SK-N-SH treated with all-trans-retinoic acid at 6 μM for 48 hours (cell line): ENCODE results near the gene DCLK2.
A peak's percentile ranks its signal among the peaks of the same experiment; 100 is the strongest.

Experiments
- ATAC-seq: fragments of 200-7000 bp; cut with Tn5 transposase; 3 replicates; pipeline ENCODE4 v1.9.1; 2020; ENCODE audit warnings: mild to moderate bottlenecking, moderate library complexity
- ARNTL ChIP-seq: fragments of 450-650 bp; formaldehyde crosslinking; IDR thresholded peaks from 2 replicates; pipeline ENCODE4 v1.5.0; 2020; ENCODE audit warnings: low read depth, mild to moderate bottlenecking, moderate library complexity, borderline replicate concordance
- BACH2 ChIP-seq: fragments of 250-450 bp; sonication (Bioruptor Pico); IDR thresholded peaks from 2 replicates; pipeline ENCODE4 v1.9.0; 2021; ENCODE audit warnings: mild to moderate bottlenecking, borderline replicate concordance
- CSDC2 ChIP-seq: fragments of 250-450 bp; sonication (Bioruptor Pico); IDR thresholded peaks from 2 replicates; pipeline ENCODE4 v1.5.0; 2020; ENCODE audit warnings: mild to moderate bottlenecking, moderate library complexity
- GLIS3 ChIP-seq: fragments of 250-450 bp; sonication (Bioruptor Pico); IDR thresholded peaks from 2 replicates; pipeline ENCODE4 v1.5.0; 2020; ENCODE audit warnings: mild to moderate bottlenecking, moderate library complexity
- OSR1 ChIP-seq: fragments of 250-450 bp; sonication (Bioruptor Pico); IDR thresholded peaks from 2 replicates; pipeline ENCODE4 v1.8.0; 2022; ENCODE audit warnings: moderate library complexity, mild to moderate bottlenecking, inconsistent platforms
- SNAI2 ChIP-seq: fragments of 250-450 bp; sonication (Bioruptor Pico); IDR thresholded peaks from 2 replicates; pipeline ENCODE4 v1.5.0; 2020; ENCODE audit warnings: mild to moderate bottlenecking, moderate library complexity
- TOX ChIP-seq: fragments of 250-450 bp; sonication (Bioruptor Pico); IDR thresholded peaks from 2 replicates; pipeline ENCODE4 v1.8.0; 2021; ENCODE audit warnings: mild to moderate bottlenecking, moderate library complexity, borderline replicate concordance
- ZFP3 ChIP-seq: fragments of 250-450 bp; sonication (Bioruptor Pico); IDR thresholded peaks from 2 replicates; pipeline ENCODE4 v1.5.0; 2020; ENCODE audit warnings: mild to moderate bottlenecking, moderate library complexity
- ZFP30 ChIP-seq: fragments of 450-650 bp; formaldehyde crosslinking; IDR thresholded peaks from 2 replicates; pipeline ENCODE4 v1.5.0; 2022; ENCODE audit warnings: mild to moderate bottlenecking, moderate library complexity
- ZNF565 ChIP-seq: fragments of 450-650 bp; formaldehyde crosslinking; conservative IDR thresholded peaks from 2 replicates; pipeline ENCODE4 v1.5.0; 2020; ENCODE audit warnings: low read depth, mild to moderate bottlenecking, moderate library complexity
- ZNF70 ChIP-seq: fragments of 450-650 bp; formaldehyde crosslinking; IDR thresholded peaks from 2 replicates; pipeline ENCODE4 v1.5.0; 2020; ENCODE audit warnings: mild to moderate bottlenecking, moderate library complexity
- TF ChIP-seq, protein P1 (sequence below): fragments of 250-450 bp; sonication (Bioruptor Pico); IDR thresholded peaks from 2 replicates; pipeline ENCODE4 v1.5.0; 2020; ENCODE audit warnings: mild to moderate bottlenecking, moderate library complexity
- TF ChIP-seq, protein P2 (sequence below): fragments of 250-450 bp; sonication (Bioruptor Pico); IDR thresholded peaks from 2 replicates; pipeline ENCODE4 v1.5.1; 2021; ENCODE audit warnings: mild to moderate bottlenecking, moderate library complexity
- TF ChIP-seq, protein P3 (sequence below): fragments of 250-450 bp; sonication (Bioruptor Pico); IDR thresholded peaks from 2 replicates; pipeline ENCODE4 v1.8.0; 2021; ENCODE audit warnings: low read depth, mild to moderate bottlenecking, moderate library complexity, borderline replicate concordance
- TF ChIP-seq, protein P4 (sequence below): fragments of 250-450 bp; sonication (Bioruptor Pico); IDR thresholded peaks from 2 replicates; pipeline ENCODE4 v1.5.1; 2020; ENCODE audit warnings: low read depth, mild to moderate bottlenecking, moderate library complexity

DCLK2 gene

DNA sequence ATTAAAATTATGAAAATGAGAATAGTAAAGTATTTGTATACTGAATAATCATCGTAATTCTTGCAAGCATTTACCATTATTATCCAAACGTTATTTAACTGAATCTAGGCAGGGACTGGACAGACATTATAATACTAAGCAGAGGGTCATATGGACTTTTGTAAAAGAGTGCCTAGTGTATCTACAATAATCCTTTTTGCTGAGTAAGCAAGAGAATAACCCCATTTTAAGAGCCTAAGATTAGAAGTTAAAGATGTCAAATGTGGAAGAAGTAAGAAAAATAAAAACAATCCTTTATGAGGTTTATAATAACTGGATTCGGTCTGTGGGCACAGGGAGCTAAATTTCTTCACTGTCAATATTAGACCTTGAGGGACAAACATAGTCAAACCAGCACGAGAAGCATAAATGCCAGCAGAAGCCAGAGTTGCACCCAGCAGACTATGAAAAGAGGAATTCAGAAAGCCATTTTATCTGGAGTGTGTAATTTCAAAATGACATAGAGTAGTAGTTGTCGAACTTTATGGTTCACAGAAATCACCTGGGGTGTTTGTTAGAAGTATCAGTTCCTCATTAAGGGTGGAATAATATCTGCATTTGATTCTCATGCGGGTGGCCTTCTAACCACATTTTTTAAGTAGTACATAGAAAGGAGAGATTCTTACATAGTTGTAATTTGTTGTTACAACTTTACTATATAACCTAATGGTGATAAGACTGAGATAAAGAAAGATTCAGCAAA, 39.7 kb upstream of the DCLK2 start (continued):
- TF ChIP-seq, protein P1, sequence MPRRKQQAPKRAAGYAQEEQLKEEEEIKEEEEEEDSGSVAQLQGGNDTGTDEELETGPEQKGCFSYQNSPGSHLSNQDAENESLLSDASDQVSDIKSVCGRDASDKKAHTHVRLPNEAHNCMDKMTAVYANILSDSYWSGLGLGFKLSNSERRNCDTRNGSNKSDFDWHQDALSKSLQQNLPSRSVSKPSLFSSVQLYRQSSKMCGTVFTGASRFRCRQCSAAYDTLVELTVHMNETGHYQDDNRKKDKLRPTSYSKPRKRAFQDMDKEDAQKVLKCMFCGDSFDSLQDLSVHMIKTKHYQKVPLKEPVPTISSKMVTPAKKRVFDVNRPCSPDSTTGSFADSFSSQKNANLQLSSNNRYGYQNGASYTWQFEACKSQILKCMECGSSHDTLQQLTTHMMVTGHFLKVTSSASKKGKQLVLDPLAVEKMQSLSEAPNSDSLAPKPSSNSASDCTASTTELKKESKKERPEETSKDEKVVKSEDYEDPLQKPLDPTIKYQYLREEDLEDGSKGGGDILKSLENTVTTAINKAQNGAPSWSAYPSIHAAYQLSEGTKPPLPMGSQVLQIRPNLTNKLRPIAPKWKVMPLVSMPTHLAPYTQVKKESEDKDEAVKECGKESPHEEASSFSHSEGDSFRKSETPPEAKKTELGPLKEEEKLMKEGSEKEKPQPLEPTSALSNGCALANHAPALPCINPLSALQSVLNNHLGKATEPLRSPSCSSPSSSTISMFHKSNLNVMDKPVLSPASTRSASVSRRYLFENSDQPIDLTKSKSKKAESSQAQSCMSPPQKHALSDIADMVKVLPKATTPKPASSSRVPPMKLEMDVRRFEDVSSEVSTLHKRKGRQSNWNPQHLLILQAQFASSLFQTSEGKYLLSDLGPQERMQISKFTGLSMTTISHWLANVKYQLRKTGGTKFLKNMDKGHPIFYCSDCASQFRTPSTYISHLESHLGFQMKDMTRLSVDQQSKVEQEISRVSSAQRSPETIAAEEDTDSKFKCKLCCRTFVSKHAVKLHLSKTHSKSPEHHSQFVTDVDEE (CRISPR knock-in tag): no peak

DNA sequence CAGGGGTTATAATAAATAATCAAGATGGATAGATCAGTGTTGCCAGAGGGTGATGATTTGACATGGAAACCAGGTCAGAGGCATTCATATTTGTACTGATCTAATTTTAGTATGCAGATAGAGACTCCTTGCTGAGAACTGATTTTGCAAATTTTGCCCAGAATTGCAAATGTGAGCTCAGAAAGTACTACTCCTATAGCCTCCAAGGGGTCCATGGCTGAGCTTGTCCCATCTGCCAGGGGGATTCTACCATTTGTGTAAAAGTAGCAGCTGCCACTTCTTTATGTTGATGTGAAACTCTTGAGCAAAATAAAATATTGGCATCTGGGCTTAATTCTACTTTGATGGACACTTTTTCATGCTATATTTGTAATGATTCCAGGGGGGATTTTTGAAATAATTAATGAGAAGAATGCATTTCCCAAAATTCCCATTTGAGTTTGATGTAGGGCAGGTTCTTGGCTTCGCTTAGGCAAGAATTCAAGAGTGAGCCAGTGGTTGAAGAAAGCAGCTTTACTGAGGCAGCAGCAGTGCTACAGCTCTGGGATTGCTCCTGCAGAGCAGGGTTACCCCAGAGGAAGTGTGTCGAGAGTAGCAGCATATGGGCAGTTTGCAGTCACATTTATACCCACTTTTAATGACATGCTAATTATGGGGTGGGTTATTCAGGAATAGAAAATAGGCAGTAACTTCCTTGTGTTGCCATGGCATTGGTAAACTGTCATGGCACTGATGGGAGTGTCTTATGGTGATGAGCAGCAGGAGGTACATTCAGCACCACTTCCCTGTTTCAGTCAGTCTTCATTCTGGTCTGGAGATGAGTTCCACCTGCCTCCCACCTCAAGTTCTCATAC, 38.7 kb upstream of the DCLK2 start:
- ATAC-seq: no peak

DNA sequence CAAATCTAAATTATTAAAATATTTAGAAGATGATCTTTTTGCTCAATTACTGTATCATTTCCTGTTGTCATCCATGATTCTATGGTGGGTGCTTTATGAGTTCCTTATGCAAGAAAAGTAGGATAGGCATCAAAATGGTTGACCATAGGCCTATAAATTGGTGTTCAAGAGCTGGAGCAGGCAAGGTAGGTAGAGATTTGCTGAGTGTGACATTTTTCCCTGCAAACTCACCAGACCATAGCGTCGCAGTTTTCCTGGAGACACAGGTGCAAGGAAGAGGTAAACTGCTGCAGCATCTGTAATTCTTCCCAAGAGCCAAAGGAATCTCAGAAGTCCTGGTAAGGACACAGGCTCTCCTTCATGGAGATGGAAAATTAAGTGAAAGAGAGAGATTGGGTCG, 33.7 kb upstream of the DCLK2 start:
- TF ChIP-seq, protein P2, sequence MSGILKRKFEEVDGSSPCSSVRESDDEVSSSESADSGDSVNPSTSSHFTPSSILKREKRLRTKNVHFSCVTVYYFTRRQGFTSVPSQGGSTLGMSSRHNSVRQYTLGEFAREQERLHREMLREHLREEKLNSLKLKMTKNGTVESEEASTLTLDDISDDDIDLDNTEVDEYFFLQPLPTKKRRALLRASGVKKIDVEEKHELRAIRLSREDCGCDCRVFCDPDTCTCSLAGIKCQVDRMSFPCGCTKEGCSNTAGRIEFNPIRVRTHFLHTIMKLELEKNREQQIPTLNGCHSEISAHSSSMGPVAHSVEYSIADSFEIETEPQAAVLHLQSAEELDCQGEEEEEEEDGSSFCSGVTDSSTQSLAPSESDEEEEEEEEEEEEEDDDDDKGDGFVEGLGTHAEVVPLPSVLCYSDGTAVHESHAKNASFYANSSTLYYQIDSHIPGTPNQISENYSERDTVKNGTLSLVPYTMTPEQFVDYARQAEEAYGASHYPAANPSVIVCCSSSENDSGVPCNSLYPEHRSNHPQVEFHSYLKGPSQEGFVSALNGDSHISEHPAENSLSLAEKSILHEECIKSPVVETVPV (CRISPR knock-in tag): no peak
- TF ChIP-seq CSDC2 (CRISPR knock-in tag) (no peak), BACH2 (CRISPR knock-in tag) (no peak), TOX (CRISPR knock-in tag) (no peak), ZNF565 (no peak)
- TF ChIP-seq, protein P1 (CRISPR knock-in tag): no peak
- TF ChIP-seq, protein P3, sequence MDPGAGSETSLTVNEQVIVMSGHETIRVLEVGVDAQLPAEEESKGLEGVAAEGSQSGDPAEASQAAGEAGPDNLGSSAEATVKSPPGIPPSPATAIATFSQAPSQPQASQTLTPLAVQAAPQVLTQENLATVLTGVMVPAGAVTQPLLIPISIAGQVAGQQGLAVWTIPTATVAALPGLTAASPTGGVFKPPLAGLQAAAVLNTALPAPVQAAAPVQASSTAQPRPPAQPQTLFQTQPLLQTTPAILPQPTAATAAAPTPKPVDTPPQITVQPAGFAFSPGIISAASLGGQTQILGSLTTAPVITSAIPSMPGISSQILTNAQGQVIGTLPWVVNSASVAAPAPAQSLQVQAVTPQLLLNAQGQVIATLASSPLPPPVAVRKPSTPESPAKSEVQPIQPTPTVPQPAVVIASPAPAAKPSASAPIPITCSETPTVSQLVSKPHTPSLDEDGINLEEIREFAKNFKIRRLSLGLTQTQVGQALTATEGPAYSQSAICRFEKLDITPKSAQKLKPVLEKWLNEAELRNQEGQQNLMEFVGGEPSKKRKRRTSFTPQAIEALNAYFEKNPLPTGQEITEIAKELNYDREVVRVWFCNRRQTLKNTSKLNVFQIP (CRISPR knock-in tag): no peak
- no peak for ATAC-seq

More for the DNA sequence above, 38.7 kb upstream of the DCLK2 start:
- no peak for TF ChIP-seq SNAI2 (CRISPR knock-in tag)
- TF ChIP-seq ARNTL (CRISPR knock-in tag): no peak
- no peak for TF ChIP-seq ZNF70 (CRISPR knock-in tag)
- TF ChIP-seq, protein P2 (CRISPR knock-in tag): no peak
- no peak for TF ChIP-seq ZFP3
- TF ChIP-seq OSR1 (CRISPR knock-in tag): no peak
- no peak for TF ChIP-seq BACH2 (CRISPR knock-in tag)

DNA sequence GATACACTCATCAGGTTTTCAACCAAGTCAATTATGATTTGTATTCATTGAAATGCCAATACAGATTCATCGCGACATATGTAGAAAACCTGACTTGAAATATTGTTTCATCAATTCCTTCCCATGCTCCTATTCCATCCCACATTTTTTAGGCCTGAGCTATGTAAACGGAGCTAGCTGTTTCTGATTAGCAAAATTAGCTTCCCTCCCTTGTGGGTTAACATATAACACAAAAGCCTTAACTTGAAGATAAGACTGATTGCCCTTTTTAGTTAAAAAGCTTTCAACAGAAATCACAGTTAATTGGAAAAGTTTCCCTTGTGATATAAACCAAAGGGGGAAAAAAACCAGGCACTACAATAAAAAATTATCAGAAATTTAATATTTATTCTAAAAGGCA, 32.8 kb upstream of the DCLK2 start:
- ATAC-seq: peak; percentile 56

More for the DNA sequence above, 32.8 kb upstream of the DCLK2 start:
- TF ChIP-seq SNAI2 (CRISPR knock-in tag): no peak
- TF ChIP-seq ZNF565: no peak
- no peak for TF ChIP-seq GLIS3 (CRISPR knock-in tag)
- TF ChIP-seq, protein P4, sequence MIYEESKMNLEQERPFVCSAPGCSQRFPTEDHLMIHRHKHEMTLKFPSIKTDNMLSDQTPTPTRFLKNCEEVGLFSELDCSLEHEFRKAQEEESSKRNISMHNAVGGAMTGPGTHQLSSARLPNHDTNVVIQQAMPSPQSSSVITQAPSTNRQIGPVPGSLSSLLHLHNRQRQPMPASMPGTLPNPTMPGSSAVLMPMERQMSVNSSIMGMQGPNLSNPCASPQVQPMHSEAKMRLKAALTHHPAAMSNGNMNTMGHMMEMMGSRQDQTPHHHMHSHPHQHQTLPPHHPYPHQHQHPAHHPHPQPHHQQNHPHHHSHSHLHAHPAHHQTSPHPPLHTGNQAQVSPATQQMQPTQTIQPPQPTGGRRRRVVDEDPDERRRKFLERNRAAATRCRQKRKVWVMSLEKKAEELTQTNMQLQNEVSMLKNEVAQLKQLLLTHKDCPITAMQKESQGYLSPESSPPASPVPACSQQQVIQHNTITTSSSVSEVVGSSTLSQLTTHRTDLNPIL (CRISPR knock-in tag): no peak
- no peak for TF ChIP-seq ZFP30 (CRISPR knock-in tag)
- TF ChIP-seq ARNTL (CRISPR knock-in tag): no peak
